Right lobe of liver (tissue), 6 donors: ENCODE data around the gene TFF2. TPM values are rescaled to one million over a fixed set of nuclear protein-coding genes. Genes with fewer than 3 reads are reported as not detected.
A peak's percentile ranks its signal among the peaks of the same experiment; 100 is the strongest.

Experiments used
- ATAC-seq, 4 donors: fragments of 200-7000 bp; cut with Tn5 transposase; one replicate each; pipeline ENCODE4 v1.9.1; 2020; ENCODE audit warnings: mild to moderate bottlenecking in 4 of 4, moderate library complexity in 4 of 4
- DNase-seq, 3 donors: peaks; one replicate each; pipeline ENCODE4 v3.0.0-alpha.2; 2020
- H3K27ac ChIP-seq, 3 donors: fragments of 200-600 bp; one replicate each; pipeline ENCODE4 v1.8.0; 2022
- H3K27me3 ChIP-seq, 2 donors: fragments of 200-600 bp; one replicate each; pipeline ENCODE4 v1.8.0; 2022
- H3K36me3 ChIP-seq, 4 donors: fragments of 200-600 bp; sonication (generic) in 1 of 4; one replicate each; pipeline versions ENCODE4 v1.5.1 to v1.8.0; 2017 to 2022; ENCODE audit warnings: control low read depth in 1 of 4
- H3K4me1 ChIP-seq, 4 donors: fragments of 200-600 bp; sonication (generic) in 1 of 4; one replicate each; pipeline versions ENCODE4 v1.5.1 to v1.8.0; 2017 to 2022; ENCODE audit warnings: control low read depth in 1 of 4
- H3K4me3 ChIP-seq, 3 donors: fragments of 200-600 bp; one replicate each; pipeline ENCODE4 v1.8.0; 2022
- H3K9me3 ChIP-seq, 4 donors: fragments of 200-600 bp; sonication (generic) in 1 of 4; one replicate each; pipeline versions ENCODE4 v1.5.1 to v1.8.0; 2017 to 2022; ENCODE audit warnings: control low read depth in 1 of 4
- CTCF ChIP-seq, 4 donors: fragments of 200-600 bp in 3 of 4; fragments of 450-650 bp in 1 of 4; IDR thresholded peaks; one replicate each; pipeline versions ENCODE4 v1.5.1 to v1.8.0; 2016 to 2022; ENCODE audit warnings: antibody characterized with exemption in 4 of 4, mild to moderate bottlenecking in 2 of 4
- POLR2A ChIP-seq: fragments of 450-650 bp; IDR thresholded peaks from one replicate; pipeline ENCODE4 v1.6.1; 2017; ENCODE audit warnings: antibody characterized with exemption, mild to moderate bottlenecking
- WGBS: methylation state at CpG from one replicate; pipeline ENCODE4 v1.1.6; 2018; ENCODE audit warnings: low coverage, low lambda C conversion rate; ENCODE audit not compliant: insufficient coverage; ENCODE audit errors: missing lambda C conversion rate; 5-methylcytosine and 5-hydroxymethylcytosine counted together
- intact Hi-C, 2 donors: fragments of 100-400 bp; cut with DNase I; formaldehyde crosslinking; loops; one replicate each; pipeline versions ENCODE4 v1.11.2 to v1.14.1; 2022
- total RNA-seq, 6 experiments: library from RNA; depleted of rRNA in 2 of 6; stranded (reverse); fragments of >200 nt in 2 of 6; fragmentation: NEBNext Ultra II Directional in 3 of 6; extraction: Animal tissue kit (Norgen Biotek cat#: 25700) in 3 of 6; gene quantifications; one replicate each; pipeline versions ENCODE4 v1.1.0 to v1.2.4, GENCODE V29; 2016 to 2023
- donor health status: DM: no; HTN: yes; CAD: no.
- donor health status: DM: no; HTN: no; CAD: no.
- donor health status: DM: no; HTN: no; CAD: no.
- donor health status: DM: no; HTN: yes; CAD: no.
- donor health status: DM: no; HTN: yes; CAD: no.

TFF2 gene
- total RNA-seq, 6 experiments from 2014 or later, result 0.29 to 0.61 (median 0.49) TPM; not detected in 2

- TF ChIP-seq CTCF (IDR thresholded peaks at IDR 0.05) (no peak), POLR2A (no peak)
- Histone ChIP-seq H3K27ac (no peak overlapping the region), H3K4me3 (no peak overlapping the region), H3K9me3 (no peaks in the 10 kb centered on the region), H3K27me3 (no peaks in the 10 kb centered on the region), H3K4me1 (no peaks in the 10 kb centered on the region), H3K36me3 (no peaks in the 10 kb centered on the region)
- peak in 1 of 3 donors; percentile 20 for DNase-seq
- WGBS, result 82% methylated on average over 4 of the region's 12 CpGs
- no peak for ATAC-seq
- intact Hi-C loops, result no loop called here
Observed at GRCh38 chr21:42358261-42358660, 7.5 kb upstream of the TFF2 start.

- 45% methylated on average over 3 of the region's 3 CpGs for WGBS
- no peak for ATAC-seq
- Histone ChIP-seq H3K27ac (no peak overlapping the region), H3K36me3 (no peaks in the 10 kb centered on the region), H3K4me1 (no peaks in the 10 kb centered on the region), H3K4me3 (no peak overlapping the region), H3K27me3 (no peaks in the 10 kb centered on the region), H3K9me3 (no peaks in the 10 kb centered on the region)
- intact Hi-C loops, result no loop called here
- peak in 1 of 3 donors; percentile 1 for DNase-seq
- TF ChIP-seq CTCF (IDR thresholded peaks at IDR 0.05) (no peak), POLR2A (no peak)
Observed at GRCh38 chr21:42357307-42357706, 6.5 kb upstream of the TFF2 start.

- 30% methylated on average over 6 of the region's 6 CpGs for WGBS
- Histone ChIP-seq H3K9me3 (no peaks in the 10 kb centered on the region), H3K36me3 (no peaks in the 10 kb centered on the region), H3K4me1 (no peaks in the 10 kb centered on the region), H3K4me3 (no peak overlapping the region), H3K27me3 (no peaks in the 10 kb centered on the region), H3K27ac (no peak overlapping the region)
- DNase-seq (peak in 1 of 3 donors; percentile 15), ATAC-seq (no peak)
- TF ChIP-seq CTCF (IDR thresholded peaks at IDR 0.05) (no peak), POLR2A (no peak)
- intact Hi-C loops, result no loop called here
Observed at GRCh38 chr21:42356650-42357049, 5.9 kb upstream of the TFF2 start.

- ATAC-seq, result no peak
- Histone ChIP-seq H3K36me3 (no peaks in the 10 kb centered on the region), H3K27me3 (no peaks in the 10 kb centered on the region), H3K27ac (no peak overlapping the region), H3K4me1 (no peaks in the 10 kb centered on the region), H3K9me3 (no peaks in the 10 kb centered on the region), H3K4me3 (no peak overlapping the region)
- DNase-seq, result no peak
- TF ChIP-seq POLR2A (no peak), CTCF (IDR thresholded peaks at IDR 0.05) (no peak)
- 60% methylated on average over 2 of the region's 2 CpGs for WGBS
- intact Hi-C loops, result no loop called here
Observed at GRCh38 chr21:42356046-42356445, 5.3 kb upstream of the TFF2 start.

GRCh38 chr21:42353623-42354022 lies 2.8 kb upstream of the TFF2 start:
- Histone ChIP-seq H3K27ac (no peak overlapping the region), H3K27me3 (no peaks in the 10 kb centered on the region), H3K4me1 (no peaks in the 10 kb centered on the region), H3K36me3 (no peaks in the 10 kb centered on the region), H3K9me3 (no peaks in the 10 kb centered on the region), H3K4me3 (no peak overlapping the region)
- WGBS, result 80% methylated on average over 4 of the region's 5 CpGs
- DNase-seq (no peak), ATAC-seq (no peak)
- no peak for TF ChIP-seq CTCF (IDR thresholded peaks at IDR 0.05)
- no peak for TF ChIP-seq POLR2A
- intact Hi-C loops, result no loop called here
